Activated naive CD4-positive, alpha-beta T cell treated with anti-CD3 and anti-CD28 coated beads, Interleukin-2, amount 50 U/mL, for 72 hours (primary cell): ENCODE results near the gene LMF2. TPM values are rescaled to one million over a fixed set of nuclear protein-coding genes. Genes with fewer than 3 reads are reported as not detected.

ENCODE experiments used
- ATAC-seq, 2 donors: fragments of 150-1000 bp; cut with Tn5 transposase; 2 replicates each; pipeline ENCODE4 v1.10.0; 2021; ENCODE audit warnings: mild to moderate bottlenecking in 2 of 2, moderate library complexity in 2 of 2
- DNase-seq, 2 donors: peaks; one replicate each; pipeline ENCODE4 v3.0.0; 2021 to 2022; ENCODE audit warnings: low spot score in 2 of 2
- H3K27ac Mint-ChIP-seq, 2 donors: one replicate each; pipeline ENCODE4 v1.8.0; 2022; ENCODE audit warnings: mild to moderate bottlenecking in 2 of 2, mixed read lengths in 2 of 2
- H3K36me3 Mint-ChIP-seq, 2 donors: one replicate each; pipeline ENCODE4 v1.8.0; 2022; ENCODE audit warnings: mixed read lengths in 2 of 2
- H3K9me3 Mint-ChIP-seq, 2 donors: one replicate each; pipeline ENCODE4 v1.8.0; 2022; ENCODE audit warnings: mixed read lengths in 2 of 2
- total RNA-seq, 2 donors: library from RNA; stranded (reverse); gene quantifications; one replicate each; pipeline ENCODE4 v1.2.3, GENCODE V29; 2022

Gene LMF2
- total RNA-seq, 2 donors from 2014 or later, result 54.2 to 76.7 TPM

DNA sequence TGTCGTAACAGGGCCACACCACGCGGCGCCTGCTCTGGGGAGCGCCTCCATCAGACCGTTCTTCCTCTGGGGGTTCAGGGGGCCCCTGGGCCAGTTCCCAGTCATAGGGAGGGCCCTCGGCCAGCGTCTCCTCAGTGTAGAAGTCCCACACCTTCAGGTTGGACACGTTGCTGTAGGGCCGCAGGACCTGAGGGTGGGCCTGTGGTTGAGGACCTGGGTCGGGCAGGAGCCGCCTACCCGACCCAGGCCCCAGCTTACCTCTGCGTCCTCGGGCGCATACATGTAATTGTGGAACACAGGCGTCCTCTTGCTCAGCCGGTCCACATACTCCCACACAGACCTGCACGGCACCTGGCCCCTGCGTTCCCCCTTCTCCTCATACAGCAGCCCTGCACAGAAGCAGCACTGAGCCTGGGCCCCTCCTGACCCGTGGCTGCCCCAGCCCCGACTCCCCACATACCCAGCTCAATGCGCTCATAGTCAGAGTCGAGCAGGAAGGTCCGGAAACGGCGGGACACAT lies 52.9 kb downstream of the LMF2 start:
- H3K9me3 Mint-ChIP-seq, result no peaks in the 10 kb centered on the region
- H3K36me3 Mint-ChIP-seq, result peaks cover 0 to 4% of the 10 kb centered on the region in 2 donors
- H3K27ac Mint-ChIP-seq, result peak overlapping the region in 1 of 2 donors; percentile 63
- DNase-seq, result no peak
- peak in 1 of 2 donors; percentile 4 for ATAC-seq

Other genes with a start within 250 kb of the LMF2 start
- 10 to 100 TPM in 1 of 2 donors, 1 to 10 TPM in 1; 7.1 to 14.2 TPM for gene MAPK12, start 246.0 kb downstream of the LMF2 start, total RNA-seq
- gene MAPK11, start 237.3 kb downstream of the LMF2 start, total RNA-seq, result 10 to 100 TPM; 15.6 to 25.7 TPM
- 10 to 100 TPM; 10.3 to 13.1 TPM for gene PLXNB2, start 200.1 kb downstream of the LMF2 start, total RNA-seq
- gene DENND6B, start 180.7 kb downstream of the LMF2 start, total RNA-seq, result 1 to 10 TPM; 4.1 to 4.3 TPM
- gene PPP6R2, start 164.4 kb downstream of the LMF2 start, total RNA-seq, result 10 to 100 TPM; 42.6 to 48.3 TPM
- 10 to 100 TPM; 99.3 to 99.8 TPM for gene SBF1, start 32.7 kb downstream of the LMF2 start, total RNA-seq
- 1 to 10 TPM; 6.0 to 7.0 TPM for gene ADM2, start 26.2 kb downstream of the LMF2 start, total RNA-seq
- gene MIOX, start 20.8 kb downstream of the LMF2 start, total RNA-seq, result under 1 TPM in 1 of 2 donors, not detected in 1; 0.25 TPM
- gene NCAPH2, start 522 bp upstream of the LMF2 start, total RNA-seq, result 100 to 1,000 TPM; 121 to 130 TPM
- 1 to 10 TPM in 1 of 2 donors, not detected in 1; 4.8 TPM for gene SCO2, start 17.9 kb upstream of the LMF2 start, total RNA-seq
- gene TYMP, start 22.3 kb upstream of the LMF2 start, total RNA-seq, result 10 to 100 TPM; 20.8 to 74.5 TPM
- 10 to 100 TPM in 1 of 2 donors, 1 to 10 TPM in 1; 2.6 to 11.0 TPM for gene KLHDC7B, start 38.2 kb upstream of the LMF2 start, total RNA-seq
- gene SYCE3, start 55.2 kb upstream of the LMF2 start, total RNA-seq, result 1 to 10 TPM in 1 of 2 donors, under 1 TPM in 1; 0.80 to 3.9 TPM
- gene CPT1B, start 70.7 kb upstream of the LMF2 start, total RNA-seq, result 10 to 100 TPM; 61.8 to 92.2 TPM
- 100 to 1,000 TPM in 1 of 2 donors, 10 to 100 TPM in 1; 83.8 to 127 TPM for gene CHKB, start 75.1 kb upstream of the LMF2 start, total RNA-seq
- gene MAPK8IP2, start 93.1 kb upstream of the LMF2 start, total RNA-seq, result under 1 TPM; 0.27 to 0.54 TPM
- 10 to 100 TPM; 23.8 to 24.7 TPM for gene ARSA, start 120.5 kb upstream of the LMF2 start, total RNA-seq
- gene SHANK3, start 165.1 kb upstream of the LMF2 start, total RNA-seq, result under 1 TPM in 1 of 2 donors, not detected in 1; 0.66 TPM
- not detected for gene ACR, start 230.5 kb upstream of the LMF2 start, total RNA-seq